ENCODE data around the gene RGS3. TPM values are rescaled to one million over a fixed set of nuclear protein-coding genes. Genes with fewer than 3 reads are reported as not detected.
"Not testable (repeated sequence)": the region's sequence is repeated elsewhere in the genome, so short reads cannot be mapped to it uniquely, and the experiment has no call there.

Gene RGS3
- total RNA-seq, 1 donor from 2014 or later = 59.9 TPM

DNA sequence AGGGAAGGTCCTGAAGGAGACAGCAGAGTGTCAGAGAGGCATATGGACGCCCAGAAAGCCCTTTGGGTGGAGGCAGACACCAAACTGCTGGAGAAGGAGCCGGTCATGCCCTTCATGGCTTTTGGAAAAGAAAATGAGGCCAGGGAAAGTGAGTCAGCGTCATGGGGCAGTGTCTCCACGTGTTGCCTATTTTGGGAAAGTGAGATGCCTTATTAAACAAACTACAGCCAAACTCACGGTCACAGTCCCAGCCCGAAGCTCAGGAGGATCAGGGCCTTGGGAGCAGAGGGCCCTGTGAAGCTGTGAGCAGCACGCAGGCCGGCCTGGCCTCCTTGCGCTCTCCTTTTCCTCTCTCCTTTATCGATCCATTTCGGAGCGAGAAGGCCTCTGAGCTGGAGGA lies 25.0 kb downstream of the RGS3 start:
- no peak for DNase-seq

DNA sequence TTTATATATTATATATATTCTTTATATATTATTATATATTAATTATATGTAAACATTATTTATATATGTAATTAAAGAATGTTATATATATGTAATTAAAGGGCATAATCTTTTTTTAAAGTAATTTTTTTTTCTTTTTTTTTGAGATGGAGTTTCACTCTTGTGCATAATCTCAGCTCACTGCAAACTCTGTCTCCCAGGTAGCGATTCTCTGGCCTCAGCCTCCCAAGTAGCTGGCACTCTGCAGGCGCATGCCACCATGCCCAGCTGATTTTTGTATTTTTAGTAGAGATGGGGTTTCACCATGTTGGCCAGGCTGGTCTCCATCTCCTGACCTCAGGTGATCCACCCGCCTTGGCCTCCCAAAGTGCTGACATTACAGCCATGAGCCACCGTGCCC lies 27.6 kb downstream of the RGS3 start:
- not testable (repeated sequence) for DNase-seq

- DNase-seq = peak; percentile 66
These were observed 29.0 kb downstream of the RGS3 start for GRCh38 chr9:113492343-113493202.

DNA sequence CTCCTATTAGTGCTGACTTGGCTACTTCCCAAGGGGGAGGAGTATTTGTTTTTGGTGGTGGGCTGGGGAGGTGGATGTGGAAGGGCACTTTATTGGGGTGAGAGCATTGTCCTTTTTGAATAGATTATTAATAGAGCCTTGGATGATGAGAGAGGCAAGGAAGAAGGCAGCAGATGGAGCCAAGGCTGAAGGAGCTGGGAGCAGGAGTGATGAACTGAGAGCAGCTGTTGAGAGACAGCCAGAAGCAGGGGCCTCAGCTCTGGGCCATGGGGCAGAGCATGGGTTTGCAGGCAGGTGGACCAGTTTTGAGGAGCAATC lies 29.6 kb downstream of the RGS3 start:
- DNase-seq = peak; percentile 83

GRCh38 chr9:113495526-113495925 lies 32.0 kb downstream of the RGS3 start:
- no peak for DNase-seq

DNA sequence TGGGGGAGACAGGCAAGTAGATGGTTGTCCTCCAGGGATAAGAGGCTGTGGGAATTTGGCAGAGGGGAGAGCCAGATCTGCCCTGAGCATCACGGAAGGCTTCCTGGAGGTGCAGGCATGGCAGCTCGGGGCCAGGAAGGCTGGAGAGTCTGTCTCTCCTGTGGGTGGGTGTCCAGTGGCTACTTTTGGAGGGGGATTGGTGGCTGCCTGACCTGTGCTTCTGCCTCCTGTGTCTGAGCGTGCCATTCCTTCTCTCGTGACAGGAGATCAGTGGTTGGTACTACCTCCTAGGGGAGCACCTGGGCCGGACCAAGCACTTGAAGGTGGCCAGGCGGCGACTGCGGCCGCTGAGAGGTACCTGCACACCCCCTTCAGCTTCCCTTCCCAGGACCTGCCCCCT lies 33.5 kb downstream of the RGS3 start:
- DNase-seq = no peak

DNA sequence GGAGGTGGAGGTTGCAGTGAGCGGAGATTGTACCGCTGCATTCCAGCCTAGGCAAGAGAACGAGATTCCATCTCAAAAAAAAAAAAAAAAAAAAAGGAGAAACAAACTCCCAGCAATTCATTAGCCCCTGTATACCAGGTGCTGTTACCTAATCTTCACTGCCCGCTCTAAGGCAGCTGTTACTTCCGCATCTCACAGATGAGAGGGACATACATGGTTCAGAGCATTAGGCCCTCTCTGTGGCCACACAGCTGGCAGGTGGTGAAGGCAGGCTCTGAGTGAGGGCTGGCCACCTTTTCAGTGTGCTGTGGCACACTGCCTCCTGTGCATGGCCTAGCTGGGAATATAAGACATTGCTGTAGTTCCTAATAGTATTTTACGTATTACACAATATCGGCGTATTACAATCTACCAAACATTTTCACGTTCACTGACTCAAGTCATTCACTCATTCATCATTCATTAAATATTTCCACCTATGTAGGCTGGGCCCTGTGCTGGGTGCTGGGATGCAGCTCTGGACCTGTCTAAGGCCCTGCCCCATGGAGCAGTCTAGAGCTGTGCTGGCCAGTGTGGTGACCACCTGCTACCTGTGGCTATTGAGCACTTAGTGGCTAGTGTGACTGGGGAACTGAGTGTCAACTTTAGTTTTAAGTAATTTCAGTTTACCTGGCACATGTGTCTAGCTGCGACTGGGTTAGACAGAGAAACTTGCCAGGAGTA lies 35.8 kb downstream of the RGS3 start:
- no peak for DNase-seq

GRCh38 chr9:113499876-113500497 lies 36.5 kb downstream of the RGS3 start:
- no peak for DNase-seq

DNA sequence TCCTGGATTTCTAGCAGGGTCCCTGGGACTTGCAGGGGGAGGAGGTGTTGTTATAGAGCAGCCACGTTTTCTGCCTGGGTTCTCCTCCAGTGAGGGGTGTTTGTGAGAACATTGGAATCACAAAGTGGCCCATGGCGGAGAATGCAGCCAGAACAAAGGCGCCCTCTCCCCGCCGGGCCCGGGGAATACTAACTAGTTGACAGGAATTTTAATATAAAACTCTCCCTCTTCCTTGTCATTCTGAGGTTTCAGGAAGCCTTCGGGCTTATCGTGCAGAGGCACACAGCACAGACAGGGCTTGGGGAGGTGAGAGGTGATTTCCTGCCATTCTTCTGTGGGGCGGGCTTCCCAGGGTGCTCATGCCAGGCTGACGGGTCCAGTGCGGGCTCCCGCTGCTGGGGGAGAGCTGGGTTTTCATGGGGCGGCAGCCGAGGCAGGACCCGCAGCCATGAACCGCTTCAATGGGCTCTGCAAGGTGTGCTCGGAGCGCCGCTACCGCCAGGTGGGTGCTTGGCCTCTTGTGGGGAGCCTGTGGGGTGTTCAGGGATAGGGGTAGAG lies 37.7 kb downstream of the RGS3 start:
- DNase-seq = no peak

DNA sequence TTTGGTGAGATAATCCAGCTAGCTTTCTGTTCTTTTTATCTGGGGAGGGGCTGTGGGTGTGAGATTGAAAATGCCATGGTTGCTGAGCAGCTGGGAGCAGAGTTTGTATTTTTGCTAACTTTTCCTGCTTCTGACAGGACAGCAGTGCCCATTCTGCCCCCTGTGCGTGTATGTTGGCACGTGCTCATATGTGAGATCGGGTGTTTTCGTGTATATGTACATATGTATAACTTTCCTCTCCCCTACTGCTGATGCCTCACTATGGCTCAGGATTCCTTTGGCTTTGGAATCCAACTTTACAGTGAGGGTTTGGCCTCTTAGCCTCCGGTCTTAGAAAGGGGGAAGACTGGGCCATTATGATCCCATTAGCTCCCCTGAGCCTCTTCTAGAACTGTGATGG lies 38.3 kb downstream of the RGS3 start:
- no peak for DNase-seq

DNA sequence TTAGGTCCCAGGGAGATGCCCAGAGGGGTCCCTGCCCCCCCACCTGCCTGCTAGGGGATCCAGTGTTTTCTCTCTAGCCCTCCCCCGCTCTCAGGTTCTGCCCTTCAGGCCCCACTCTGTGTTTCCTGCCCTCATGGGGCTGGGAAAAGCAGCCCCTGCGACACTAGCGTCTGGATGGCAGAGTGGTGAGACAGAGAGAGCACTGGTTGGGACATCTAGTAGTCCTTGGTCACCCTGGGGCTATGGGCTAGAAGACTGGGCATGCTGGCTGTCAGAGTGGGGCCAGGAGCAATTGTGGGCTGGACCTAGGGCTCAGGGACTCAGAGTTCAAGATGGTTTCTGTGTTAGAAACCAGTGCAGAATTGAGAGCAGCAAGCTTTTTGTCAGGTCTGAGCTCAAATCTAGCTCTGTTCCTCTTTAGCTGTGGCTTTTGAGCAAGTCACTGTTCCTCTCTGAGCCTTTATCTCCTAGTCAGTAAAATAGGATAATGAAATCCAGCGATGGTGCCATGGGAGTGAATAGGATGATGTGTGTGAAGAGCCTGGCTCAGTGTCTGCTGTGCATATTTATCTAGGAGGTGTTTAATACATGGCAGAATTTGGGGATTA lies 39.0 kb downstream of the RGS3 start:
- DNase-seq = no peak

GRCh38 chr9:113503131-113503541 lies 39.6 kb downstream of the RGS3 start:
- DNase-seq = no peak

- peak; percentile 37 for DNase-seq
These were observed 40.2 kb downstream of the RGS3 start for GRCh38 chr9:113503613-113504211.

DNA sequence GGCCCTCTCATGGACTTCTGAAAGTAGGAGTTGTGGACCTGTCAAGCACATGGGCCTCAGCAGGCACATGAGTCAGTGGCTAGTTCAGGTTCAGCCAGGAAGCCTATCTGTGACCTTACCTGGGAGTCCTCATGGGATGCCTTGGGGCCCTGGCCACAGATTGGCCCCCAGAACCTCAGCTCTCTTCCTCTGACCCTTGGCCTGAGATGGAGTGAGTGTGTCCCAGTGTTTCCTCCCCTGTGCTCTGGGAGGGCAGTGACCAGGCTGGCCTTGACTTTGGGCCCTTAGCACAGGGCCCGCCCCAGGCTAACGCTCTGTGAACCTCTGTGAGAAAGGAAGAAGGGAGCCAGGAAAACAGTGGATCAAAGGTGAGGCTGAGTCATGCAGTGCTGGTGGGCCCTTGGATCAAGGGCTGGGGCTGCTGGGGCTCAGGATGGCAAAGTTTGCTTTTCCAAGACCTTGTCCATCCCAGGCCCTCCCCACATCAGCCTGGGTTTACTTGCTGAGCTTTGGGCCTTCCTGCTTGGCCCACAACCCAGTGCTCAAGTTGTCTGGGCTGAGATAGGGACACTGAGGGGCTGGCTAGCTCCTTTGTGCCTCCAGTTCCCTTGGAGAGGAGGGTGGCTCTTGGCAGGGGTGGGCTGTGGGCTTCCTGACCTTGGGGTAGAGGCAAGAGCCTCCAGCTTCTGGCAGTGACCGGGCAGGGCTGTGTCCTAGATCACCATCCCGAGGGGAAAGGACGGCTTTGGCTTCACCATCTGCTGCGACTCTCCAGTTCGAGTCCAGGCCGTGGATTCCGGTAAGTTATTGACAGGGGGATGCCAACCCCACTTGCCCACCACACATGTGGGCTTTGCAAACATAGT lies 41.4 kb downstream of the RGS3 start:
- DNase-seq = no peak

GRCh38 chr9:113506090-113506589 lies 42.6 kb downstream of the RGS3 start:
- no peak for DNase-seq

- no peak for DNase-seq
These were observed 43.7 kb downstream of the RGS3 start for GRCh38 chr9:113507256-113507655.

DNA sequence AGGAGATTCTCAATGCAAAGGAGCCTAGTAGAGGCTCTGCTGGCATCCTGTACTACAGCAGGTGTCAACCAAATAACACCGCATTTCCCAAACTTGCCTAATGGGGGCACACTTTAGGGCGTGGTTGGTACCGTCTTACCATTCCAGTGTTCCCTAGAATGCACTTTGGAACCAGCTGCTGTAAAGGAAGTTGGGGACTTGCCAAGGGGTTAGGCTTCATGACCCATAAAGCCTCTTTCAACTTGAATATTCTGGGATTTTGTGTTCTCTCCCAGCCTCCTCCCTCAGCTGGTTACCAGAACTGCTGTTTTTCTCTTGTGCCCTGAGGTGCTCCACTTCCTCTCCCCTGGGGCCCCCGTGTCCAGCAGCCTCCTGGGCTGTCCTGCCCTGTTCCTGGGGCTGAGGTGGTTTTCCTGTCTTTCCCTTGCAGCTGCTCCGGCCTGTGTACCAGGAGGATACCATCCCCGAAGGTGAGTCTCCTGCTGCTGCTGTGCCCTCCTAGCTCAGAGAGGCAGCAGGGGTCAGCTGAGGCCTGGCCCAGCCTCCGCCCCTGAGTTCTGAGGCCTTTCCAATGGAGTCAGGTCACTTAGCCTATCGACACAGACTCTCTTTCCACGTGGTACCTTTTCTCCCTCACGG lies 44.7 kb downstream of the RGS3 start:
- DNase-seq = peak; percentile 44

GRCh38 chr9:113509463-113509862 lies 45.9 kb downstream of the RGS3 start:
- DNase-seq = no peak

GRCh38 chr9:113511047-113511521 lies 47.6 kb downstream of the RGS3 start:
- DNase-seq = no peak
